Testis (tissue), 2 donors: ENCODE measurements around the gene DUSP21.

ENCODE experiments used
- CTCF ChIP-seq, 3 experiments: fragments of 450-650 bp in 2 of 3; fragments of 200-600 bp in 1 of 3; sonication (generic) in 1 of 3; IDR thresholded peaks; one replicate each; pipeline ENCODE4 v1.5.1; 2016 to 2019; ENCODE audit warnings: antibody characterized with exemption in 3 of 3, mild to moderate bottlenecking in 2 of 3, moderate library complexity in 1 of 3
- POLR2A ChIP-seq: fragments of 450-650 bp; IDR thresholded peaks from one replicate; pipeline ENCODE4 v1.6.1; 2017; ENCODE audit warnings: antibody characterized with exemption, mild to moderate bottlenecking, moderate library complexity

GRCh38 chrX:44891642-44892041, 47.8 kb downstream of the DUSP21 start:
- TF ChIP-seq CTCF (IDR thresholded peaks at IDR 0.05) (no peak), POLR2A (no peak)
